Measurements from ENCODE around the gene PCBP2.
"Not testable (repeated sequence)": the region's sequence is repeated elsewhere in the genome, so short reads cannot be mapped to it uniquely, and the experiment has no call there.

- not testable (repeated sequence) for TF ChIP-seq CTCF, POLR2A (IDR thresholded peaks at IDR 0.05)
These were observed 12.3 kb upstream of the PCBP2 start for GRCh38 chr12:53439582-53439981.

Measured in adrenal gland (tissue), 5 donors.